Coronary artery (tissue), 2 donors: ENCODE data around the gene CADM1.

Source experiments
- DNase-seq: peaks from one replicate; pipeline ENCODE4 v3.0.0-alpha.2; 2017; ENCODE audit warnings: low spot score
- H3K27ac ChIP-seq, 2 donors: fragments of 200-600 bp; sonication (generic); one replicate each; pipeline ENCODE4 v1.5.1; 2016 to 2019
- H3K4me3 ChIP-seq: fragments of 200-600 bp; sonication (generic); 2 replicates; pipeline ENCODE4 v1.5.1; 2016; ENCODE audit warnings: mild to moderate bottlenecking, moderate library complexity
- CTCF ChIP-seq: fragments of 200-600 bp; sonication (generic); IDR thresholded peaks from one replicate; pipeline ENCODE4 v1.5.1; 2019; ENCODE audit warnings: antibody characterized with exemption

Gene CADM1

GRCh38 chr11:115470928-115471327 lies 33.3 kb downstream of the CADM1 start:
- no peak for TF ChIP-seq CTCF
- H3K27ac ChIP-seq: no peak overlapping the region
- H3K4me3 ChIP-seq: no peak overlapping the region
- DNase-seq: no peak

GRCh38 chr11:115469361-115469760 lies 34.9 kb downstream of the CADM1 start:
- no peak overlapping the region for H3K4me3 ChIP-seq
- TF ChIP-seq CTCF: no peak
- no peak for DNase-seq
- H3K27ac ChIP-seq: no peak overlapping the region

- DNase-seq: no peak
- Histone ChIP-seq H3K4me3 (no peak overlapping the region), H3K27ac (no peak overlapping the region)
- TF ChIP-seq CTCF: no peak
Observed at GRCh38 chr11:115466122-115466521, 38.1 kb downstream of the CADM1 start.

GRCh38 chr11:115464269-115464668 lies 39.9 kb downstream of the CADM1 start:
- no peak for TF ChIP-seq CTCF
- no peak overlapping the region for H3K27ac ChIP-seq
- no peak overlapping the region for H3K4me3 ChIP-seq
- no peak for DNase-seq

- Histone ChIP-seq H3K27ac (no peak overlapping the region), H3K4me3 (no peak overlapping the region)
- no peak for DNase-seq
- no peak for TF ChIP-seq CTCF
Observed at GRCh38 chr11:115463606-115464005, 40.6 kb downstream of the CADM1 start.

- no peak overlapping the region for H3K4me3 ChIP-seq
- no peak for TF ChIP-seq CTCF
- no peak overlapping the region for H3K27ac ChIP-seq
- no peak for DNase-seq
Observed at GRCh38 chr11:115462757-115463156, 41.5 kb downstream of the CADM1 start.

- no peak overlapping the region for H3K4me3 ChIP-seq
- no peak overlapping the region for H3K27ac ChIP-seq
- no peak for TF ChIP-seq CTCF
- no peak for DNase-seq
Observed at GRCh38 chr11:115462004-115462541, 42.1 kb downstream of the CADM1 start.
